ENCODE measurements around the gene ZNF532. TPM values are rescaled to one million over a fixed set of nuclear protein-coding genes. Genes with fewer than 3 reads are reported as not detected.

ZNF532 gene

Small RNA genes within 50 kb of the gene (small RNA-seq; reads per million reads assigned to genes)
- gene RF00096 (ENCODE audit: insufficient read depth) (not detected), gene RNU2-69P (ENCODE audit: insufficient read depth) (not detected)

Data from mesendoderm (in vitro differentiated cells).